OCI-LY7 (cell line): ENCODE results near the gene TARM1. TPM values are rescaled to one million over a fixed set of nuclear protein-coding genes. Genes with fewer than 3 reads are reported as not detected.

Source experiments
- BruUV-seq: library from RNA; stranded (reverse); fragments of 400-500 nt; replicated peaks from 2 replicates; lab custom pipeline; 2021; lab: Mats Ljungman, UMichigan
- CTCF ChIA-PET: fragments of 300-600 bp; sonication (Branson Sonifier 250); formaldehyde crosslinking; loops from one replicate; lab custom pipeline; 2022; ENCODE audit warnings: antibody characterized with exemption; ENCODE audit not compliant: unreplicated experiment; lab: Charles Lee
- POLR2A ChIA-PET: fragments of 300-600 bp; sonication (Branson Sonifier 250); formaldehyde crosslinking; loops from one replicate; lab custom pipeline; 2022; ENCODE audit warnings: antibody characterized with exemption; lab: Charles Lee
- DNase-seq: peaks from one replicate; pipeline ENCODE4 v3.0.0-alpha.2; 2015; ENCODE audit warnings: low spot score
- H2AFZ ChIP-seq: fragments of 200-600 bp; sonication (generic), shearing (Covaris generic); 2 replicates; pipeline ENCODE4 v1.6.1; 2014; ENCODE audit warnings: mild to moderate bottlenecking, antibody characterized with exemption, low read length, moderate library complexity
- H3K27ac ChIP-seq: fragments of 200-600 bp; sonication (generic); 2 replicates; pipeline ENCODE4 v1.5.1; 2014; ENCODE audit warnings: mixed run types, low read depth, mild to moderate bottlenecking, moderate library complexity, low read length, inconsistent platforms; ENCODE audit not compliant: poor library complexity, severe bottlenecking
- H3K36me3 ChIP-seq: fragments of 200-600 bp; sonication (generic); 2 replicates; pipeline ENCODE4 v1.6.1; 2014; ENCODE audit warnings: mild to moderate bottlenecking, antibody characterized with exemption, low read length, moderate library complexity, mixed read lengths; ENCODE audit not compliant: insufficient read depth
- H3K4me1 ChIP-seq: fragments of 200-600 bp; sonication (generic); 2 replicates; pipeline ENCODE4 v1.5.1; 2014; ENCODE audit warnings: mild to moderate bottlenecking, low read length; ENCODE audit not compliant: insufficient read depth, poor library complexity, severe bottlenecking
- H3K4me2 ChIP-seq: fragments of 200-600 bp; sonication (generic); 2 replicates; pipeline ENCODE4 v1.6.1; 2014; ENCODE audit warnings: mild to moderate bottlenecking, low read length
- H3K4me3 ChIP-seq: fragments of 200-600 bp; sonication (generic); 2 replicates; pipeline ENCODE4 v1.5.1; 2014; ENCODE audit warnings: mild to moderate bottlenecking, low read depth, low read length; ENCODE audit not compliant: poor library complexity, severe bottlenecking
- H3K79me2 ChIP-seq: fragments of 200-600 bp; sonication (generic); 2 replicates; pipeline ENCODE4 v1.6.1; 2016; ENCODE audit warnings: low read depth, mild to moderate bottlenecking, low read length, moderate library complexity, mixed read lengths; ENCODE audit not compliant: insufficient read depth
- H3K9me2 ChIP-seq: fragments of 200-600 bp; sonication (generic); 2 replicates; pipeline ENCODE4 v1.6.1; 2016; ENCODE audit warnings: mild to moderate bottlenecking, low read length, mixed read lengths; ENCODE audit not compliant: insufficient read depth
- H3K9me3 ChIP-seq: fragments of 200-600 bp; sonication (generic); 2 replicates; pipeline ENCODE4 v1.6.1; 2014; ENCODE audit warnings: mild to moderate bottlenecking, mixed run types, low read length, mixed read lengths
- H4K20me1 ChIP-seq: fragments of 200-600 bp; sonication (generic); 2 replicates; pipeline ENCODE4 v1.6.1; 2014; ENCODE audit warnings: mild to moderate bottlenecking, antibody characterized with exemption, low read length, moderate library complexity, mixed read lengths; ENCODE audit not compliant: insufficient read depth
- EZH2phosphoT487 ChIP-seq: fragments of 200-600 bp; sonication (generic); IDR thresholded peaks from 2 replicates; pipeline ENCODE4 v1.6.1; 2018; ENCODE audit warnings: low read depth, borderline replicate concordance, mild to moderate bottlenecking, mixed run types, antibody characterized with exemption, low read length, moderate library complexity, mixed read lengths
- intact Hi-C: fragments of 100-400 bp; cut with micrococcal nuclease; formaldehyde crosslinking; loops from one replicate; pipeline ENCODE4 v1.10.0; 2022; ENCODE audit not compliant: unreplicated experiment
- small RNA-seq: library from RNA; depleted of rRNA; stranded (forward); fragments of <200 nt; gene quantifications from one replicate; pipeline ENCODE3, GENCODE V24; 2014
- total RNA-seq, 2 experiments: library from RNA; depleted of rRNA in 1 of 2; stranded (reverse); fragments of >200 nt in 1 of 2; shearing (Covaris generic) in 1 of 2; gene quantifications; 2 replicates each; pipeline ENCODE4 v1.2.3, GENCODE V29; 2014 to 2022
- TF ChIP-seq, protein P1 (sequence below): fragments of 200-600 bp; sonication (generic); conservative IDR thresholded peaks from 2 replicates; pipeline ENCODE4 v1.5.1; 2014; ENCODE audit warnings: mild to moderate bottlenecking, antibody characterized with exemption, low read length, moderate library complexity, mixed read lengths

TARM1 gene
- total RNA-seq, 2 experiments from 2014 or later = not detected

DNA sequence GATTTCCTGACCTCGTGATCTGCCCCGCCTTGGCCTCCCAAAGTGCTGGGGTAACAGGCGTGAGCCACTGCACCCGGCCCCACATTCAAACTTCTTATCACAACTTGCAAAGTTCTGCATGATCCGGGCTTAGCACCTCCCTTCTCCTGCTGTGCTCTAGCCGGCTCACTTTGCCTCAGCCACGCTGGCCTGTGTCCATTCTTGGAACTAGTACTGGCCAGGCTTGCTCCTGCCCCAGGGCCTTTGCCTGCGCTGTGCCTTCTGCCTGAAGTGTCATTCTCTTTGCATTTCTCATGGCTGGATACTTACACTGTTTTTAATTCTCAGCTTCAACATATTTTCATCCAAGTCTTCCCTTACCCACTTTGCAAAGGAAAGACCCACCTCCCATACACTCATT lies 59.8 kb downstream of the TARM1 start:
- POLR2A ChIA-PET = no interaction called here
- Histone ChIP-seq H3K9me2 (no peaks in the 10 kb centered on the region), H3K79me2 (no peaks in the 10 kb centered on the region), H3K9me3 (no peaks in the 10 kb centered on the region), H2AFZ (no peak overlapping the region), H3K4me2 (no peak overlapping the region), H3K36me3 (no peaks in the 10 kb centered on the region), H3K4me1 (peaks cover 4% of the 10 kb centered on the region), H4K20me1 (no peaks in the 10 kb centered on the region), H3K27ac (no peak overlapping the region), H3K4me3 (no peak overlapping the region)
- BruUV-seq = no TSS peak
- CTCF ChIA-PET = no interaction called here
- DNase-seq = no peak
- TF ChIP-seq, protein P1, sequence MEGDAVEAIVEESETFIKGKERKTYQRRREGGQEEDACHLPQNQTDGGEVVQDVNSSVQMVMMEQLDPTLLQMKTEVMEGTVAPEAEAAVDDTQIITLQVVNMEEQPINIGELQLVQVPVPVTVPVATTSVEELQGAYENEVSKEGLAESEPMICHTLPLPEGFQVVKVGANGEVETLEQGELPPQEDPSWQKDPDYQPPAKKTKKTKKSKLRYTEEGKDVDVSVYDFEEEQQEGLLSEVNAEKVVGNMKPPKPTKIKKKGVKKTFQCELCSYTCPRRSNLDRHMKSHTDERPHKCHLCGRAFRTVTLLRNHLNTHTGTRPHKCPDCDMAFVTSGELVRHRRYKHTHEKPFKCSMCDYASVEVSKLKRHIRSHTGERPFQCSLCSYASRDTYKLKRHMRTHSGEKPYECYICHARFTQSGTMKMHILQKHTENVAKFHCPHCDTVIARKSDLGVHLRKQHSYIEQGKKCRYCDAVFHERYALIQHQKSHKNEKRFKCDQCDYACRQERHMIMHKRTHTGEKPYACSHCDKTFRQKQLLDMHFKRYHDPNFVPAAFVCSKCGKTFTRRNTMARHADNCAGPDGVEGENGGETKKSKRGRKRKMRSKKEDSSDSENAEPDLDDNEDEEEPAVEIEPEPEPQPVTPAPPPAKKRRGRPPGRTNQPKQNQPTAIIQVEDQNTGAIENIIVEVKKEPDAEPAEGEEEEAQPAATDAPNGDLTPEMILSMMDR = no peak
- no peak for TF ChIP-seq EZH2phosphoT487
- intact Hi-C loops = loop anchor here (5.0 kb wide), 1 partner anchor 114 kb away; the partner anchor contains the start of gene CACNG7

Small RNAs within 50 kb of the gene (small RNA-seq; reads per million reads assigned to genes)
- not detected for gene AC012314.20

Other genes starting within 250 kb of the TARM1 start
- 0.98 and 3.2 TPM in 2 replicates for gene MYADM, start 213.5 kb downstream of the TARM1 start, total RNA-seq (2014; rRNA removed; shearing (Covaris generic))
- gene MYADM, start 213.5 kb downstream of the TARM1 start, total RNA-seq (2022) = 0.55 and 0.82 TPM in 2 replicates
- not detected in 2 replicates for gene PRKCG, start 199.2 kb downstream of the TARM1 start, total RNA-seq (2014; rRNA removed; shearing (Covaris generic))
- gene PRKCG, start 199.2 kb downstream of the TARM1 start, total RNA-seq (2022) = not detected in 2 replicates
- gene CACNG7, start 172.1 kb downstream of the TARM1 start, total RNA-seq (2014; rRNA removed; shearing (Covaris generic)) = not detected in 2 replicates
- not detected in 2 replicates for gene CACNG7, start 172.1 kb downstream of the TARM1 start, total RNA-seq (2022)
- not detected in 2 replicates for gene CACNG8, start 118.4 kb downstream of the TARM1 start, total RNA-seq (2014; rRNA removed; shearing (Covaris generic))
- not detected in 2 replicates for gene CACNG8, start 118.4 kb downstream of the TARM1 start, total RNA-seq (2022)
- gene CACNG6, start 89.7 kb downstream of the TARM1 start, total RNA-seq (2014; rRNA removed; shearing (Covaris generic)) = 4.9 and 5.9 TPM in 2 replicates
- gene CACNG6, start 89.7 kb downstream of the TARM1 start, total RNA-seq (2022) = 1.2 and 1.8 TPM in 2 replicates
- not detected in 2 replicates for gene VSTM1, start 17.5 kb downstream of the TARM1 start, total RNA-seq (2014; rRNA removed; shearing (Covaris generic))
- gene VSTM1, start 17.5 kb downstream of the TARM1 start, total RNA-seq (2022) = not detected in 2 replicates
- 0.15 and 0.32 TPM in 2 replicates for gene OSCAR, start 19.4 kb upstream of the TARM1 start, total RNA-seq (2014; rRNA removed; shearing (Covaris generic))
- gene OSCAR, start 19.4 kb upstream of the TARM1 start, total RNA-seq (2022) = 0.39 TPM in 1 of 2 replicates, not detected in the other
- 32.0 and 92.4 TPM in 2 replicates for gene NDUFA3, start 21.5 kb upstream of the TARM1 start, total RNA-seq (2014; rRNA removed; shearing (Covaris generic))
- 86.3 and 98.2 TPM in 2 replicates for gene NDUFA3, start 21.5 kb upstream of the TARM1 start, total RNA-seq (2022)
- gene TFPT, start 34.3 kb upstream of the TARM1 start, total RNA-seq (2014; rRNA removed; shearing (Covaris generic)) = 17.2 and 30.1 TPM in 2 replicates
- gene TFPT, start 34.3 kb upstream of the TARM1 start, total RNA-seq (2022) = 17.4 and 20.2 TPM in 2 replicates
- gene PRPF31, start 34.4 kb upstream of the TARM1 start, total RNA-seq (2014; rRNA removed; shearing (Covaris generic)) = 50.9 and 53.0 TPM in 2 replicates
- 47.3 and 47.8 TPM in 2 replicates for gene PRPF31, start 34.4 kb upstream of the TARM1 start, total RNA-seq (2022)
- gene CNOT3, start 56.4 kb upstream of the TARM1 start, total RNA-seq (2014; rRNA removed; shearing (Covaris generic)) = 15.2 and 18.4 TPM in 2 replicates
- 54.8 and 65.1 TPM in 2 replicates for gene CNOT3, start 56.4 kb upstream of the TARM1 start, total RNA-seq (2022)
- 8.0 TPM in 2 replicates for gene LENG1, start 78.4 kb upstream of the TARM1 start, total RNA-seq (2014; rRNA removed; shearing (Covaris generic))
- 4.7 and 5.1 TPM in 2 replicates for gene LENG1, start 78.4 kb upstream of the TARM1 start, total RNA-seq (2022)
- not detected in 2 replicates for gene TMC4, start 91.8 kb upstream of the TARM1 start, total RNA-seq (2014; rRNA removed; shearing (Covaris generic))
- gene TMC4, start 91.8 kb upstream of the TARM1 start, total RNA-seq (2022) = not detected in 2 replicates
- 15.6 and 18.1 TPM in 2 replicates for gene MBOAT7, start 108.2 kb upstream of the TARM1 start, total RNA-seq (2014; rRNA removed; shearing (Covaris generic))
- 25.0 and 30.2 TPM in 2 replicates for gene MBOAT7, start 108.2 kb upstream of the TARM1 start, total RNA-seq (2022)
- gene TSEN34, start 109.9 kb upstream of the TARM1 start, total RNA-seq (2014; rRNA removed; shearing (Covaris generic)) = 19.3 and 23.6 TPM in 2 replicates
- gene TSEN34, start 109.9 kb upstream of the TARM1 start, total RNA-seq (2022) = 15.3 and 16.7 TPM in 2 replicates
- 4,033 and 5,482 TPM in 2 replicates for gene RPS9, start 119.5 kb upstream of the TARM1 start, total RNA-seq (2014; rRNA removed; shearing (Covaris generic))
- 1,267 and 1,285 TPM in 2 replicates for gene RPS9, start 119.5 kb upstream of the TARM1 start, total RNA-seq (2022)
- gene LILRB3, start 141.6 kb upstream of the TARM1 start, total RNA-seq (2014; rRNA removed; shearing (Covaris generic)) = not detected in 2 replicates
- not detected in 2 replicates for gene LILRB3, start 141.6 kb upstream of the TARM1 start, total RNA-seq (2022)
- gene LILRA6, start 161.4 kb upstream of the TARM1 start, total RNA-seq (2014; rRNA removed; shearing (Covaris generic)) = not detected in 2 replicates
- gene LILRA6, start 161.4 kb upstream of the TARM1 start, total RNA-seq (2022) = not detected in 2 replicates
- not detected in 2 replicates for gene LILRB5, start 175.9 kb upstream of the TARM1 start, total RNA-seq (2014; rRNA removed; shearing (Covaris generic))
- not detected in 2 replicates for gene LILRB5, start 175.9 kb upstream of the TARM1 start, total RNA-seq (2022)
- gene LILRB2, start 199.7 kb upstream of the TARM1 start, total RNA-seq (2014; rRNA removed; shearing (Covaris generic)) = not detected in 2 replicates
- gene LILRB2, start 199.7 kb upstream of the TARM1 start, total RNA-seq (2022) = not detected in 2 replicates
- not detected in 2 replicates for gene LILRA5, start 231.8 kb upstream of the TARM1 start, total RNA-seq (2014; rRNA removed; shearing (Covaris generic))
- not detected in 2 replicates for gene LILRA5, start 231.8 kb upstream of the TARM1 start, total RNA-seq (2022)